ENCODE results near the gene LHFPL2.

DNA sequence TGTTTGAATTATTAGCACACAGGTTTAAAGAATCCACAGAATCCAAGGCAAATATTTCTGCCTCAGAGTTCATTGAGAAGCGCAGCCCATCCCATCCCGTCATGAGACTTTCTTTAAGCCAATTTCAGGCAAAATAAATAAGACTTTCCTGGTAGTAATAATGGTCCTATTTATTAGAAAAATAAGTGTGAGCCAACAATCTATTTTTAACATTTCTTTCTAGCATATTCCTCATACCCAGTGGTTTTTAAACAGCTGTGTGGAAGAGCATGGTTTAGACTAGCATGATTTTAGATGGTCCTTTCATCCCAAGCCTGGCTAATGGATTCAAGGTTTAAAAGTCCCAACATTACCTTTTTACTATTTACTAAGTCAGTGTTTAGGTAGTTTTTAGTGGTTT, 162.4 kb downstream of the LHFPL2 start:
- TF ChIP-seq POLR2AphosphoS5 (IDR thresholded peaks at IDR 0.05; ENCODE audit: low read depth, low read length) (no peak), POLR2A (IDR thresholded peaks at IDR 0.05; ENCODE audit: borderline replicate concordance, extremely low read depth, insufficient read depth, insufficient read length) (no peak), SIN3A (IDR thresholded peaks at IDR 0.05; ENCODE audit: low read depth) (no peak), EZH2 (IDR thresholded peaks at IDR 0.05) (no peak)
- TF ChIP-seq, protein P1, sequence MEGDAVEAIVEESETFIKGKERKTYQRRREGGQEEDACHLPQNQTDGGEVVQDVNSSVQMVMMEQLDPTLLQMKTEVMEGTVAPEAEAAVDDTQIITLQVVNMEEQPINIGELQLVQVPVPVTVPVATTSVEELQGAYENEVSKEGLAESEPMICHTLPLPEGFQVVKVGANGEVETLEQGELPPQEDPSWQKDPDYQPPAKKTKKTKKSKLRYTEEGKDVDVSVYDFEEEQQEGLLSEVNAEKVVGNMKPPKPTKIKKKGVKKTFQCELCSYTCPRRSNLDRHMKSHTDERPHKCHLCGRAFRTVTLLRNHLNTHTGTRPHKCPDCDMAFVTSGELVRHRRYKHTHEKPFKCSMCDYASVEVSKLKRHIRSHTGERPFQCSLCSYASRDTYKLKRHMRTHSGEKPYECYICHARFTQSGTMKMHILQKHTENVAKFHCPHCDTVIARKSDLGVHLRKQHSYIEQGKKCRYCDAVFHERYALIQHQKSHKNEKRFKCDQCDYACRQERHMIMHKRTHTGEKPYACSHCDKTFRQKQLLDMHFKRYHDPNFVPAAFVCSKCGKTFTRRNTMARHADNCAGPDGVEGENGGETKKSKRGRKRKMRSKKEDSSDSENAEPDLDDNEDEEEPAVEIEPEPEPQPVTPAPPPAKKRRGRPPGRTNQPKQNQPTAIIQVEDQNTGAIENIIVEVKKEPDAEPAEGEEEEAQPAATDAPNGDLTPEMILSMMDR (IDR thresholded peaks at IDR 0.05 in 2 of 3, conservative IDR thresholded peaks at IDR 0.05 in 1 of 3; ENCODE audit: borderline replicate concordance in 1 of 3, insufficient read depth in 1 of 3, low read depth in 2 of 3, low read length in 2 of 3), result no peak
- TF ChIP-seq, protein P2, sequence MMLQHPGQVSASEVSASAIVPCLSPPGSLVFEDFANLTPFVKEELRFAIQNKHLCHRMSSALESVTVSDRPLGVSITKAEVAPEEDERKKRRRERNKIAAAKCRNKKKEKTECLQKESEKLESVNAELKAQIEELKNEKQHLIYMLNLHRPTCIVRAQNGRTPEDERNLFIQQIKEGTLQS (IDR thresholded peaks at IDR 0.05), result no peak
